HepG2 (cell line): ENCODE data around the gene HIPK4. TPM values are rescaled to one million over a fixed set of nuclear protein-coding genes. Genes with fewer than 3 reads are reported as not detected.

Source experiments
- AKNA ChIP-seq: sonication (generic); formaldehyde crosslinking; IDR thresholded peaks from 2 replicates; pipeline ENCODE4 v1.4.0; 2020; ENCODE audit warnings: missing genetic modification reagents, borderline replicate concordance
- ARHGAP35 ChIP-seq: sonication (generic); formaldehyde crosslinking; IDR thresholded peaks from 2 replicates; pipeline ENCODE4 v1.9.0; 2022; ENCODE audit warnings: mild to moderate bottlenecking, inconsistent platforms, moderate library complexity, missing genetic modification reagents, borderline replicate concordance
- BORCS8-MEF2B ChIP-seq: sonication (generic); formaldehyde crosslinking; IDR thresholded peaks from 2 replicates; pipeline ENCODE4 v1.8.0; 2022; ENCODE audit warnings: mild to moderate bottlenecking, missing genetic modification reagents
- DZIP1 ChIP-seq: sonication (generic); formaldehyde crosslinking; IDR thresholded peaks from 2 replicates; pipeline ENCODE4 v1.5.0; 2020; ENCODE audit warnings: mild to moderate bottlenecking, missing genetic modification reagents
- FLYWCH1 ChIP-seq: sonication (generic); formaldehyde crosslinking; IDR thresholded peaks from 2 replicates; pipeline ENCODE4 v1.8.1; 2023; ENCODE audit warnings: mild to moderate bottlenecking, missing genetic modification reagents
- FOXA3 ChIP-seq: IDR thresholded peaks from 2 replicates; pipeline ENCODE4 v1.6.1; 2016; ENCODE audit warnings: missing genetic modification reagents, missing compliant biosample characterization
- GTF3A ChIP-seq: sonication (generic); formaldehyde crosslinking; conservative IDR thresholded peaks from 2 replicates; pipeline ENCODE4 v1.4.0; 2020; ENCODE audit warnings: mild to moderate bottlenecking, missing genetic modification reagents
- MLXIP ChIP-seq: sonication (generic); formaldehyde crosslinking; IDR thresholded peaks from 2 replicates; pipeline ENCODE4 v1.9.0; 2021; ENCODE audit warnings: missing genetic modification reagents, borderline replicate concordance
- RFX1 ChIP-seq: fragments of 450-650 bp; IDR thresholded peaks from 2 replicates; pipeline ENCODE4 v1.6.1; 2017
- SKI ChIP-seq: fragments of 450-650 bp; IDR thresholded peaks from one replicate; pipeline ENCODE4 v1.6.1; 2018; ENCODE audit warnings: mild to moderate bottlenecking; ENCODE audit not compliant: partially characterized antibody
- SMAD9 ChIP-seq: sonication (generic); formaldehyde crosslinking; IDR thresholded peaks from 2 replicates; pipeline ENCODE4 v1.5.1; 2020; ENCODE audit warnings: mild to moderate bottlenecking, missing genetic modification reagents
- SOX5 ChIP-seq: IDR thresholded peaks from 2 replicates; pipeline ENCODE4 v1.6.1; 2016; ENCODE audit warnings: borderline replicate concordance
- ZNF343 ChIP-seq: sonication (generic); formaldehyde crosslinking; IDR thresholded peaks from 2 replicates; pipeline ENCODE4 v1.4.0; 2020; ENCODE audit warnings: mild to moderate bottlenecking, missing genetic modification reagents
- ZNF569 ChIP-seq: sonication (generic); formaldehyde crosslinking; IDR thresholded peaks from 2 replicates; pipeline ENCODE4 v1.5.0; 2020; ENCODE audit warnings: mild to moderate bottlenecking, missing genetic modification reagents, moderate library complexity, borderline replicate concordance
- ZNF777 ChIP-seq: sonication (generic); formaldehyde crosslinking; IDR thresholded peaks from 2 replicates; pipeline ENCODE4 v1.4.0; 2020; ENCODE audit warnings: missing genetic modification reagents
- ZSCAN30 ChIP-seq: sonication (generic); formaldehyde crosslinking; IDR thresholded peaks from 2 replicates; pipeline ENCODE4 v1.5.0; 2020; ENCODE audit warnings: mild to moderate bottlenecking, missing genetic modification reagents
- polyA plus RNA-seq, 8 experiments: library from polyadenylated mRNA; depleted of rRNA in 3 of 8; stranded (reverse) in 7 of 8; unstranded in 1 of 8; fragments of >200 nt; fragmentation: Illumina TruSeq in 4 of 8; extraction: Trizol in 4 of 8; gene quantifications; 2 replicates each; pipeline versions ENCODE4 v1.2.1 to v1.2.3, GENCODE V29; 2011 to 2016; ENCODE audit warnings: low read depth in 4 of 8, missing spikeins in 1 of 8, mixed read lengths in 1 of 8; ENCODE audit not compliant: insufficient read depth in 1 of 8
- total RNA-seq, 5 experiments: library from RNA; depleted of rRNA; stranded (reverse); fragments of >200 nt; fragmentation: Illumina TruSeq; extraction: Trizol; gene quantifications; 2 replicates each; pipeline ENCODE4 v1.2.3, GENCODE V29; 2016; ENCODE audit warnings: low read depth in 1 of 5
- TF ChIP-seq, protein P1 (sequence below): sonication (generic); formaldehyde crosslinking; IDR thresholded peaks from 2 replicates; pipeline ENCODE4 v1.4.0; 2020; ENCODE audit warnings: missing genetic modification reagents, borderline replicate concordance

HIPK4 gene
- total and polyA plus RNA-seq, 2 of the 13 experiments (the other 11 are each of a cell fraction or from before 2014, with no cell fraction given), result 0.03 TPM; not detected in 1

DNA sequence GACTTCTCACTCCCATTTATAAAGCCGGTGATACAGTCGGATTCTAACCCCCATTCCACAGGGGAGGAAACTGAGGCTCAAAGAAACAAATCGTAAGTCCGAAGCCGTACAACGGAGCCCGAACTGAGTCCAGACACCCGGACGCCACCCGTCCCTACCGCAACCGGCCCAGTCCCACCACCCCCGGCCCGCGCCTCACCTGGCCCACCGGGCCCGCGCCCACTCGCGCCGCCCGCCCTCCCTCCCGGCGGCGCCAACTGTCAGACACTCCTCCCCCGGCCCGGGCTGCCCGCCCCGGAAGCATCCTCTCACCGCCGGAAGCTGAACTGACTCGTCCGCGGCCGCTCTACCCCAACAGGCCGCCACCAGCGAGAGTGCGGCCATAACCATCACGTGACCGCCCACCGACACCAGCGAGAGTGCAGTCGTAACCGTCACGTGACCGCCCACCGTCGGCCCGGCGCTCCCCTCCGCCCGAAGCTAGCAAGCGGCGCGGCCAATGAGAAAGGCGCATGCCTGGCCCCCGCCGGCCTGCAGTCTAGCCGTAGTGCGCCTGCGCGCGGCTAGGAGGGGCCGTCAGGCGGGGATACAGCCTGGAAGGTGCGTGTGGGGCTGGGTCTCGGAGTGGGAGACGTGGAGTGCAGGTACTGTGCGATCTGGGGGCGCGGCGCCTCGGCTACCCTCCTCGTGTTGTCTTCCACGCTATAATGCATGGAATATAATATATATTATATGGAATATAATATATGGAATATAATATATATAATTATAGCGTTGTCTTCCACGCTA, 41.7 kb downstream of the HIPK4 start, which contains the start of the genes C19orf47 and PLD3 (continued):
- no peak for TF ChIP-seq AKNA (CRISPR knock-in tag)
- no peak for TF ChIP-seq FLYWCH1 (CRISPR knock-in tag)
- no peak for TF ChIP-seq ZNF343 (CRISPR knock-in tag)
- TF ChIP-seq ZSCAN30, result no peak
- peak; percentile 75 for TF ChIP-seq BORCS8-MEF2B (CRISPR knock-in tag)
- no peak for TF ChIP-seq DZIP1 (CRISPR knock-in tag)
- TF ChIP-seq SMAD9 (CRISPR knock-in tag), result no peak
- TF ChIP-seq ZNF569 (CRISPR knock-in tag), result no peak
- no peak for TF ChIP-seq RFX1
- TF ChIP-seq, protein P1, sequence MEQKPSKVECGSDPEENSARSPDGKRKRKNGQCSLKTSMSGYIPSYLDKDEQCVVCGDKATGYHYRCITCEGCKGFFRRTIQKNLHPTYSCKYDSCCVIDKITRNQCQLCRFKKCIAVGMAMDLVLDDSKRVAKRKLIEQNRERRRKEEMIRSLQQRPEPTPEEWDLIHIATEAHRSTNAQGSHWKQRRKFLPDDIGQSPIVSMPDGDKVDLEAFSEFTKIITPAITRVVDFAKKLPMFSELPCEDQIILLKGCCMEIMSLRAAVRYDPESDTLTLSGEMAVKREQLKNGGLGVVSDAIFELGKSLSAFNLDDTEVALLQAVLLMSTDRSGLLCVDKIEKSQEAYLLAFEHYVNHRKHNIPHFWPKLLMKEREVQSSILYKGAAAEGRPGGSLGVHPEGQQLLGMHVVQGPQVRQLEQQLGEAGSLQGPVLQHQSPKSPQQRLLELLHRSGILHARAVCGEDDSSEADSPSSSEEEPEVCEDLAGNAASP (CRISPR knock-in tag), result 0 out of 2 replicates have a peak, but pooled peaks have one; percentile 31
- TF ChIP-seq ARHGAP35 (CRISPR knock-in tag), result no peak
- peak; percentile 56 for TF ChIP-seq SOX5
- TF ChIP-seq SKI, result peak; percentile 84
- TF ChIP-seq ZNF777 (CRISPR knock-in tag), result no peak; the same call in 1 of the 2 replicates
- TF ChIP-seq MLXIP (CRISPR knock-in tag), result no peak
- no peak for TF ChIP-seq GTF3A (CRISPR knock-in tag)
- peak; percentile 68; the same call in 1 of the 2 replicates for TF ChIP-seq FOXA3 (CRISPR knock-in tag)
